GM10847 (cell line): ENCODE results near the gene SALL3.

ENCODE experiments used
- POLR2A ChIP-seq: IDR thresholded peaks from 2 replicates; pipeline ENCODE4 v1.6.1; 2011; ENCODE audit not compliant: insufficient read length; ENCODE audit errors: extremely low read depth

The SALL3 gene

GRCh38 chr18:79005653-79006052 lies 26.0 kb downstream of the SALL3 start:
- TF ChIP-seq POLR2A = no peak

GRCh38 chr18:79006106-79006795 lies 26.6 kb downstream of the SALL3 start:
- TF ChIP-seq POLR2A = no peak

- TF ChIP-seq POLR2A = no peak
Measured at GRCh38 chr18:79007440-79007839, 27.8 kb downstream of the SALL3 start.

GRCh38 chr18:79008356-79008940 lies 28.8 kb downstream of the SALL3 start:
- TF ChIP-seq POLR2A = no peak

- no peak for TF ChIP-seq POLR2A
Measured at GRCh38 chr18:79010802-79011201, 31.2 kb downstream of the SALL3 start.

- no peak for TF ChIP-seq POLR2A
Measured at GRCh38 chr18:79011300-79011870, 31.8 kb downstream of the SALL3 start.

GRCh38 chr18:79013869-79014268 lies 34.3 kb downstream of the SALL3 start:
- no peak for TF ChIP-seq POLR2A

- no peak for TF ChIP-seq POLR2A
Measured at GRCh38 chr18:79018911-79019310, 39.3 kb downstream of the SALL3 start.

GRCh38 chr18:79019881-79020280 lies 40.3 kb downstream of the SALL3 start:
- no peak for TF ChIP-seq POLR2A

GRCh38 chr18:79022603-79023002 lies 43.0 kb downstream of the SALL3 start:
- no peak for TF ChIP-seq POLR2A

GRCh38 chr18:79026491-79026890 lies 46.9 kb downstream of the SALL3 start:
- TF ChIP-seq POLR2A = no peak

GRCh38 chr18:79030680-79031079 lies 51.1 kb downstream of the SALL3 start:
- no peak for TF ChIP-seq POLR2A

GRCh38 chr18:79042276-79042675 lies 62.7 kb downstream of the SALL3 start:
- TF ChIP-seq POLR2A = no peak

- TF ChIP-seq POLR2A = no peak
Measured at GRCh38 chr18:79043288-79043687, 63.7 kb downstream of the SALL3 start.

- TF ChIP-seq POLR2A = no peak
Measured at GRCh38 chr18:79046522-79046921, 66.9 kb downstream of the SALL3 start.

GRCh38 chr18:79047556-79048244 lies 68.1 kb downstream of the SALL3 start:
- no peak for TF ChIP-seq POLR2A
